GM12878 (cell line): Measurements from ENCODE around the gene SRPK2. TPM values are rescaled to one million over a fixed set of nuclear protein-coding genes. Genes with fewer than 3 reads are reported as not detected.
"Not testable (repeated sequence)": the region's sequence is repeated elsewhere in the genome, so short reads cannot be mapped to it uniquely, and the experiment has no call there.

Source experiments
- ATAC-seq: fragments of 200-7000 bp; cut with Tn5 transposase; 3 replicates; pipeline ENCODE4 v1.9.1; 2020; ENCODE audit warnings: mild to moderate bottlenecking, moderate library complexity
- BruUV-seq: library from RNA; stranded (reverse); fragments of 400-500 nt; replicated peaks from 2 replicates; lab custom pipeline; 2021; lab: Mats Ljungman, UMichigan
- CTCF ChIA-PET: fragments of 300-600 bp; sonication (Branson Sonifier 250); formaldehyde crosslinking; extraction: SDS; loops from one replicate; lab custom pipeline; 2021; ENCODE audit warnings: inconsistent platforms; lab: Yijun Ruan, JAX
- POLR2A ChIA-PET: fragments of 350-600 bp; formaldehyde crosslinking; extraction: SDS; loops from one replicate; lab custom pipeline; 2021; ENCODE audit warnings: inconsistent platforms; lab: Charles Lee
- RAD21 ChIA-PET: fragments of 300-600 bp; sonication (Branson Sonifier 250); formaldehyde crosslinking; loops from one replicate; lab custom pipeline; 2023; ENCODE audit warnings: antibody characterized with exemption; ENCODE audit not compliant: unreplicated experiment; lab: Charles Lee
- SMC1A ChIA-PET: fragments of 300-600 bp; sonication (Branson Sonifier 250); formaldehyde crosslinking; loops from one replicate; lab custom pipeline; 2023; ENCODE audit not compliant: unreplicated experiment, uncharacterized antibody; lab: Charles Lee
- DNase-seq: peaks from one replicate; pipeline ENCODE4 v3.0.0-alpha.2; 2011; ENCODE audit warnings: low read depth, low spot score
- FAIRE-seq: peaks from 3 replicates; lab custom pipeline; 2011; peaks lifted over from hg19 to GRCh38; lab: Jason Lieb, UNC
- H2AFZ ChIP-seq: 2 replicates; pipeline ENCODE4 v1.6.0; 2011; ENCODE audit warnings: low read depth, low read length, control low read depth; ENCODE audit not compliant: control insufficient read depth
- H3K27ac ChIP-seq: 2 replicates; pipeline ENCODE4 v1.5.1; 2011; ENCODE audit warnings: control low read depth; ENCODE audit not compliant: control insufficient read depth, insufficient read depth
- H3K27me3 ChIP-seq, 2 experiments: replicated peaks in 1 of 2; 2 replicates each; pipeline versions ENCODE4 v1.6.0 to v1.6.1; 2011; ENCODE audit warnings: low read length in 1 of 2; ENCODE audit not compliant: control insufficient read depth in 2 of 2, insufficient read depth in 2 of 2
- H3K36me3 ChIP-seq, 2 experiments: 2 replicates each; pipeline ENCODE4 v1.5.1; 2011; ENCODE audit warnings: low read length in 1 of 2; ENCODE audit not compliant: control insufficient read depth in 2 of 2, insufficient read depth in 2 of 2
- H3K4me1 ChIP-seq: 2 replicates; pipeline ENCODE4 v1.6.1; 2011; ENCODE audit warnings: mild to moderate bottlenecking, low read length, moderate library complexity, mixed read lengths; ENCODE audit not compliant: control insufficient read depth, insufficient read depth
- H3K4me2 ChIP-seq: 2 replicates; pipeline ENCODE4 v1.6.0; 2011; ENCODE audit warnings: control low read depth; ENCODE audit not compliant: control insufficient read depth, insufficient read depth
- H3K4me3 ChIP-seq: fragments of 200-600 bp; sonication (generic); 2 replicates; pipeline ENCODE4 v1.5.1; 2016
- H3K79me2 ChIP-seq: 2 replicates; pipeline ENCODE4 v1.6.0; 2011; ENCODE audit warnings: low read length; ENCODE audit not compliant: control insufficient read depth, insufficient read depth
- H3K9ac ChIP-seq: 2 replicates; pipeline ENCODE4 v1.8.0; 2011; ENCODE audit warnings: low read length, control low read depth, mixed read lengths; ENCODE audit not compliant: control insufficient read depth, insufficient read depth
- H3K9me3 ChIP-seq: replicated peaks from 3 replicates; pipeline ENCODE4 v1.5.1; 2011; ENCODE audit warnings: mild to moderate bottlenecking, low read length; ENCODE audit not compliant: control insufficient read depth, insufficient read depth
- H4K20me1 ChIP-seq: 2 replicates; pipeline ENCODE4 v1.6.0; 2011; ENCODE audit not compliant: control insufficient read depth, insufficient read depth
- BMI1 ChIP-seq: fragments of 450-650 bp; IDR thresholded peaks from 2 replicates; pipeline ENCODE4 v1.6.1; 2016; ENCODE audit warnings: mild to moderate bottlenecking, moderate library complexity, borderline replicate concordance
- CREB1 ChIP-seq: IDR thresholded peaks from 2 replicates; pipeline ENCODE4 v1.6.1; 2012; ENCODE audit warnings: low read depth, mild to moderate bottlenecking, inconsistent platforms
- GABPA ChIP-seq: IDR thresholded peaks from 2 replicates; pipeline ENCODE4 v1.6.1; 2014; ENCODE audit warnings: antibody characterized with exemption, low read depth, mild to moderate bottlenecking, inconsistent platforms
- JUNB ChIP-seq: IDR thresholded peaks from 2 replicates; pipeline ENCODE4 v1.6.1; 2016; ENCODE audit warnings: antibody characterized with exemption, mild to moderate bottlenecking
- PAX5 ChIP-seq: IDR thresholded peaks from 2 replicates; pipeline ENCODE4 v1.6.1; 2011; ENCODE audit warnings: low read depth, low read length, borderline replicate concordance
- SPI1 ChIP-seq: IDR thresholded peaks from 2 replicates; pipeline ENCODE4 v1.6.1; 2011; ENCODE audit warnings: low read depth, mild to moderate bottlenecking, low read length, moderate library complexity, borderline replicate concordance; ENCODE audit not compliant: insufficient read depth
- SUZ12 ChIP-seq: fragments of 200-600 bp; sonication (generic); IDR thresholded peaks from one replicate; pipeline ENCODE4 v1.6.1; 2018; ENCODE audit warnings: antibody characterized with exemption, mild to moderate bottlenecking; ENCODE audit not compliant: unreplicated experiment
- WGBS: methylation state at CpG from one replicate; pipeline ENCODE4 v1.1.6; 2016; ENCODE audit warnings: low lambda C conversion rate; ENCODE audit not compliant: insufficient replicate concordance, insufficient coverage; ENCODE audit errors: missing lambda C conversion rate; 5-methylcytosine and 5-hydroxymethylcytosine counted together
- in situ Hi-C: fragments of 300-500 bp; cut with MboI; formaldehyde crosslinking; loops from 9 replicates; pipeline ENCODE4 v1.14.3; 2018; ENCODE audit warnings: mixed read lengths
- intact Hi-C: fragments of 100-400 bp; cut with micrococcal nuclease; formaldehyde crosslinking; loops from one replicate; pipeline ENCODE4 v1.14.2; 2022; ENCODE audit not compliant: unreplicated experiment
- polyA plus RNA-seq, 11 experiments: library from polyadenylated mRNA; depleted of rRNA in 4 of 11; unstranded in 6 of 11; stranded (reverse) in 5 of 11; fragments of >200 nt; fragmentation: Nextera tagmentation in 4 of 11; fragmentation: Illumina TruSeq in 1 of 11; extraction: Ambion mirVana in 4 of 11; extraction: Trizol in 1 of 11; gene quantifications; 1 replicate in 1 of 11; 2 replicates in 10 of 11; pipeline versions ENCODE4 v1.2.1 to v1.2.3, GENCODE V29; 2011 to 2016; ENCODE audit warnings: inconsistent platforms in 2 of 11, missing spikeins in 2 of 11, low read depth in 1 of 11
- total RNA-seq, 4 experiments: library from RNA; depleted of rRNA in 3 of 4; stranded (reverse); fragments of >200 nt in 3 of 4; fragmentation: Illumina TruSeq in 1 of 4; extraction: Trizol in 1 of 4; gene quantifications; 2 replicates each; pipeline versions ENCODE4 v1.2.1 to v1.2.3, GENCODE V29; 2013 to 2021
- TF ChIP-seq, protein P1 (sequence below): IDR thresholded peaks from 2 replicates; pipeline ENCODE4 v1.6.1; 2011; ENCODE audit warnings: borderline replicate concordance, low read depth, mild to moderate bottlenecking, moderate library complexity, low read length; ENCODE audit not compliant: insufficient read depth, poor library complexity, severe bottlenecking

The SRPK2 gene
- total and polyA plus RNA-seq, 10 of the 15 experiments (the other 5 are each of a cell fraction or from before 2014, with no cell fraction given), result 13.2 to 32.8 (median 24.5) TPM

DNA sequence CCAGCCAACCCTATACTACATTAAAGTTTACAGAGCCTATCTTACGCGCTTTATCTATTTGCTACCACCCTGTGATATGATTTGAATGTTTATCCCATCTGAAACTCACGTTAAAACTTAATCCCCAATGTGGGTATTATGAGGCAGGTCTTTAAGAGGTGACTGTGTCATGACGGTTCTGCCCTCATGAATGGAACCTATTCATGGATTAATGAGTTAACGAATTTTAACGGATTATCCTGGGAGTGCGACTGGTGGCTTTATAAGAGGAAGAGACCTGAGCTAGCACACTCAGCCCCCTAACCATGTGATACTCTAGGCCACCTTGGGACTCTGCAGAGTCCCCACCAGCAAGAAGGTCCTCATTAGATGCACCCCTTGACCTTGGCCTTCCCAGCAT lies 37.8 kb downstream of the SRPK2 start:
- peak overlapping the region; percentile 81; the same call in 1 of the 2 replicates for H3K4me2 ChIP-seq
- no peaks in the 10 kb centered on the region for H3K27me3 ChIP-seq
- peaks cover 47% of the 10 kb centered on the region for H3K4me1 ChIP-seq
- ChIA-PET RAD21 (interaction anchor here (0.9 to 3.6 kb wide), 6 partner anchors 26 to 197 kb away, joined by 3 to 12 read pairs (median 5); partner anchors contain the start of gene SRPK2), SMC1A (interaction anchor here (0.6 to 3.4 kb wide), 6 partner anchors 11 to 168 kb away, joined by 3 to 16 read pairs (median 6); no protein-coding TSS in a partner anchor), CTCF (no interaction called here), POLR2A (interaction anchor here (0.6 to 2.9 kb wide), 7 partner anchors 23 to 456 kb away, joined by 3 to 11 read pairs (median 6); no protein-coding TSS in a partner anchor)
- TF ChIP-seq, protein P1, sequence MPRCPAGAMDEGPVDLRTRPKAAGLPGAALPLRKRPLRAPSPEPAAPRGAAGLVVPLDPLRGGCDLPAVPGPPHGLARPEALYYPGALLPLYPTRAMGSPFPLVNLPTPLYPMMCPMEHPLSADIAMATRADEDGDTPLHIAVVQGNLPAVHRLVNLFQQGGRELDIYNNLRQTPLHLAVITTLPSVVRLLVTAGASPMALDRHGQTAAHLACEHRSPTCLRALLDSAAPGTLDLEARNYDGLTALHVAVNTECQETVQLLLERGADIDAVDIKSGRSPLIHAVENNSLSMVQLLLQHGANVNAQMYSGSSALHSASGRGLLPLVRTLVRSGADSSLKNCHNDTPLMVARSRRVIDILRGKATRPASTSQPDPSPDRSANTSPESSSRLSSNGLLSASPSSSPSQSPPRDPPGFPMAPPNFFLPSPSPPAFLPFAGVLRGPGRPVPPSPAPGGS, result no peak
- TF ChIP-seq SUZ12 (no peak), CREB1 (no peak), SPI1 (no peak), GABPA (no peak), PAX5 (no peak), BMI1 (no peak), JUNB (no peak)
- no peak overlapping the region for H3K4me3 ChIP-seq
- no peak overlapping the region for H2AFZ ChIP-seq
- no peaks in the 10 kb centered on the region for H3K36me3 ChIP-seq
- BruUV-seq, result no TSS peak
- FAIRE-seq (no peak), ATAC-seq (no peak), DNase-seq (no peak)
- intact Hi-C loops, result loop anchor here (5.0 kb wide), 1 partner anchor 36 kb away; the partner anchor contains the start of gene SRPK2
- 83% methylated on average over 7 of the region's 7 CpGs for WGBS
- H3K27ac ChIP-seq, result no peak overlapping the region
- in situ Hi-C loops, result no loop called here
- H3K9me3 ChIP-seq, result no peaks in the 10 kb centered on the region
- no peak overlapping the region for H3K9ac ChIP-seq
- peaks cover 26% of the 10 kb centered on the region for H3K79me2 ChIP-seq
- H4K20me1 ChIP-seq, result no peaks in the 10 kb centered on the region

DNA sequence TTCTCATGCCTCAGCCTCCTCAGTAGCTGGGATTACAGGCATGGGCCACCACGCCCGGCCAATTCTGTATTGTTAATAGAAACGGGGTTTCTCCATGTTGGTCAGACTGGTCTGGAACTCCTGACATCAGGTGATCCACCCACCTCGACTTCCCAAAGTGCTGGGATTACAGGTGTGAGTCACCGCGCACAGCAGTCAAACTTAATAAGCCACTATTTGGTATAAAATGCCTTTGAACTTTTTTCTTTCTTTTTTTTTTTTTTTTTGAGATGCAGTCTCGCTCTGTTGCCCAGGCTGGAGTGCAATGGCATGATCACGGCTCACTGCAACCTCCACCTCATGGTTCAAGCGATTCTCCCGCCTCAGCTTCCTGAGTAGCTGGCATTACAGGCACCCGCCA lies 40.5 kb downstream of the SRPK2 start:
- POLR2A ChIA-PET, result interaction anchor here (0.7 to 1.7 kb wide), 2 partner anchors 8 to 78 kb away, joined by 5 to 7 read pairs; no protein-coding TSS in a partner anchor

More for the DNA sequence above, 40.5 kb downstream of the SRPK2 start:
- DNase-seq, BruUV-seq, H3K36me3 ChIP-seq, FAIRE-seq, H3K4me3 ChIP-seq, H3K27ac ChIP-seq, H4K20me1 ChIP-seq, CTCF ChIA-PET, H3K4me2 ChIP-seq, H3K9ac ChIP-seq, SMC1A ChIA-PET, H2AFZ ChIP-seq, in situ Hi-C loops, intact Hi-C loops, H3K27me3 ChIP-seq, H3K9me3 ChIP-seq, ATAC-seq: not testable (repeated sequence)
- Histone ChIP-seq H3K79me2 (peaks cover 20% of the 10 kb centered on the region), H3K4me1 (peaks cover 29% of the 10 kb centered on the region)
- RAD21 ChIA-PET, result interaction anchor here (0.6 to 0.7 kb wide), 2 partner anchors 21 to 122 kb away, joined by 3 read pairs; no protein-coding TSS in a partner anchor
- 94% methylated on average over 10 of the region's 11 CpGs for WGBS
